ENCODE measurements around the gene CNTNAP4.

DNA sequence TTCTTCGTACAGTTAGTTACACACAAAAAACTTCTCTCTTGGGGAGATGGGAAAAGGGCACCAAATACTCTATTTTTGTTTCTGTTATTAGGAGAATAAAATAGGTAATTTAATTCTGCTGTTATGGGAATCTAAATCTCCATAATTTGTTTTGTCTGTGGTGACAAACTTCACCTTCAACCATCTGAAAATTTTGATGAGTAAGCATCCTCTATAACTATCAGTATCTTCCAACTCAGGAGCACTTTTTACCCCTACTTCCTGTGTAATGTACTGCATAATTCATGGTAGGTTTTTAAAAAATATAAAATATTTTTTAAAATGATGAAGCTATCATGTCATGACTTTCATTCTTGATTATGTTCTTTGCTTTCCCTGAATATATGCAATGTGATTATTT lies 33.6 kb upstream of the CNTNAP4 start:
- TF ChIP-seq TAF1 (IDR thresholded peaks at IDR 0.05; ENCODE audit: low read depth) (no peak), EZH2 (IDR thresholded peaks at IDR 0.05; ENCODE audit: borderline replicate concordance, insufficient read depth, low read length, poor library complexity, severe bottlenecking) (no peak), SMC3 (conservative IDR thresholded peaks at IDR 0.05; ENCODE audit: poor library complexity) (no peak), POLR2AphosphoS5 (IDR thresholded peaks at IDR 0.05) (no peak)
- TF ChIP-seq, protein P1, sequence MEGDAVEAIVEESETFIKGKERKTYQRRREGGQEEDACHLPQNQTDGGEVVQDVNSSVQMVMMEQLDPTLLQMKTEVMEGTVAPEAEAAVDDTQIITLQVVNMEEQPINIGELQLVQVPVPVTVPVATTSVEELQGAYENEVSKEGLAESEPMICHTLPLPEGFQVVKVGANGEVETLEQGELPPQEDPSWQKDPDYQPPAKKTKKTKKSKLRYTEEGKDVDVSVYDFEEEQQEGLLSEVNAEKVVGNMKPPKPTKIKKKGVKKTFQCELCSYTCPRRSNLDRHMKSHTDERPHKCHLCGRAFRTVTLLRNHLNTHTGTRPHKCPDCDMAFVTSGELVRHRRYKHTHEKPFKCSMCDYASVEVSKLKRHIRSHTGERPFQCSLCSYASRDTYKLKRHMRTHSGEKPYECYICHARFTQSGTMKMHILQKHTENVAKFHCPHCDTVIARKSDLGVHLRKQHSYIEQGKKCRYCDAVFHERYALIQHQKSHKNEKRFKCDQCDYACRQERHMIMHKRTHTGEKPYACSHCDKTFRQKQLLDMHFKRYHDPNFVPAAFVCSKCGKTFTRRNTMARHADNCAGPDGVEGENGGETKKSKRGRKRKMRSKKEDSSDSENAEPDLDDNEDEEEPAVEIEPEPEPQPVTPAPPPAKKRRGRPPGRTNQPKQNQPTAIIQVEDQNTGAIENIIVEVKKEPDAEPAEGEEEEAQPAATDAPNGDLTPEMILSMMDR (IDR thresholded peaks at IDR 0.05; ENCODE audit: poor library complexity, severe bottlenecking) = no peak

Measured in neural cell (in vitro differentiated cells).